ENCODE measurements around the gene FOXP1. TPM values are rescaled to one million over a fixed set of nuclear protein-coding genes. Genes with fewer than 3 reads are reported as not detected.

Gene FOXP1
- total RNA-seq, 4 donors from 2014 or later, result 54.2 to 152 (median 129) TPM

DNA sequence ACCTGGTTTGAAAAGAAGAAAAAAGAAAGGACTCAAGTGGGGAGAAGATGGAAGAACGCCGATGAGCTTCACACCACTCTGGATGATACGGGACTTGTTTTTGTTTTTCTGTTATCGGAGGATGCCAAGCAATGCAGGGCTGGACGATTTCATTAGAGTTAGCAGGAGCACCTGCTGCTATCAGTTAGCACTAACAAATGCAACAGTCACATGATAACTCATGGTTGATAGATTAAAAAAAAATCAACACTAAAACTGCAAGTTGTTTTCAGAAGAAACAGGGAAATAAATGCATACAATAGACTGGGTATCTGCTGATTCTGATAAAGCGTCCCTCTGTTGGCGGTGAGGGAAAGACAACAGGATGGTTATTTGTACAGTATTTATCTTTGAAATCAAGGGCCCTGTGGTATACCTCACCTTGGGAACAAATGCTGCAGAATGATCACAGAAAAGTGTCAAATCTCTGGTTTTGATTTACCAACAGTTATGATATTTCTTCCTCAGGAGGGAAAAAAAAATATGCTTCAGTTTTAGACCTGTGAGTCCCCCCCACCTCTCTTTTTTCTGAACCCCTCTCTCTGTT lies 575.1 kb downstream of the FOXP1 start:
- intact Hi-C loops (cut with DNase I; ENCODE audit: low total_unique reads), result no loop called here
- Histone ChIP-seq H3K36me3 (no peaks in the 10 kb centered on the region), H3K4me3 (no peak overlapping the region), H3K9me3 (no peaks in the 10 kb centered on the region), H3K27me3 (no peaks in the 10 kb centered on the region), H3K4me1 (no peaks in the 10 kb centered on the region), H3K27ac (peak overlapping the region in 1 of 2 donors; percentile 1)
- TF ChIP-seq, protein P1, sequence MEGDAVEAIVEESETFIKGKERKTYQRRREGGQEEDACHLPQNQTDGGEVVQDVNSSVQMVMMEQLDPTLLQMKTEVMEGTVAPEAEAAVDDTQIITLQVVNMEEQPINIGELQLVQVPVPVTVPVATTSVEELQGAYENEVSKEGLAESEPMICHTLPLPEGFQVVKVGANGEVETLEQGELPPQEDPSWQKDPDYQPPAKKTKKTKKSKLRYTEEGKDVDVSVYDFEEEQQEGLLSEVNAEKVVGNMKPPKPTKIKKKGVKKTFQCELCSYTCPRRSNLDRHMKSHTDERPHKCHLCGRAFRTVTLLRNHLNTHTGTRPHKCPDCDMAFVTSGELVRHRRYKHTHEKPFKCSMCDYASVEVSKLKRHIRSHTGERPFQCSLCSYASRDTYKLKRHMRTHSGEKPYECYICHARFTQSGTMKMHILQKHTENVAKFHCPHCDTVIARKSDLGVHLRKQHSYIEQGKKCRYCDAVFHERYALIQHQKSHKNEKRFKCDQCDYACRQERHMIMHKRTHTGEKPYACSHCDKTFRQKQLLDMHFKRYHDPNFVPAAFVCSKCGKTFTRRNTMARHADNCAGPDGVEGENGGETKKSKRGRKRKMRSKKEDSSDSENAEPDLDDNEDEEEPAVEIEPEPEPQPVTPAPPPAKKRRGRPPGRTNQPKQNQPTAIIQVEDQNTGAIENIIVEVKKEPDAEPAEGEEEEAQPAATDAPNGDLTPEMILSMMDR (IDR thresholded peaks at IDR 0.05), result no peak
- no peak for TF ChIP-seq POLR2A (IDR thresholded peaks at IDR 0.05)
- DNase-seq, result no peak

DNA sequence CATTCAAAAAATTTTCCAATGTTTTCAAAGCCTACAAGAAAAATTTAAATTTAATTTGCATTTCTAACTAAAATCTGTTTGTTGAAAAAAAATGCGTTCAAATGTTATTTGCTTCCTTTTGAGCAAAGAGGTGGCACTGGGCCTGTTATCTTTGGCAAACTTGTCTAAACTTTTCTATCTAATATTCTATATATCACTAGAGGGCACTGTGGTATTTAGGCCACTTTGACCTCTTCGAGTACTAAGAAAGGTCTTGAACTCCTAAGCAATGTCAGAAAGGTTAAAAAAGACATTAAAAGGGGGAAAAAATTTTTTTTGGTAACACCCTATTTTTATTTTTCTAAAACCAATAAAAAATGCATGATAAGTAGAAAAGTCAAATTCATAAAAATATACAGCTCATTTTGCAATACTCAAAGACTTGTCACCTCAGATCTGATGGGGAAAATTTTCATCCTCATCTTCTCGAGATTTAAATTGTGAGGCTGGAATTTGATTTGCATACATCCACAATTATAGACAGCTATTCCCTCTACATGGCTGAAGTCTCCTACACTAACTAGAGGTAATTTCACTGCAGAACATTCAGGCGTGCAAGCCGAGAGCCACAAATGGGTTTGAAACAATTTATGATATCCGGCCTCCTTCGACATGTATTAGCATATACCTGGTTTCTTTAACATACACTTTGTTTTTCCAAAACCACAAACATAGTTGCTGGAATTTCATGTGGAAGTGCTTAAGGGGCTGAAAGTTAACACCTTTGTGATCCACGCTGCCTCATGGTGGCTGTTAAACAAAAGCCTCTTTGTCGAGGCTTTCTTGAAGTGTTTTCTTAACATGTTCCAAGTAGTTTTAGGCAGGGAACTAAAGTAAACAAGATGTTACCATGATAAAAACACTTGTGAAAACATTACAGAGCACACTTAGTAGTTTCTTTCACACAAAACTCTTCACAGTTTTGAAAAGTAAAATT lies 576.4 kb downstream of the FOXP1 start:
- H3K27me3 ChIP-seq, result no peaks in the 10 kb centered on the region
- DNase-seq, result no peak
- H3K4me3 ChIP-seq, result no peak overlapping the region
- no peaks in the 10 kb centered on the region for H3K9me3 ChIP-seq
- H3K27ac ChIP-seq, result peak overlapping the region; percentile 9 to 20
- TF ChIP-seq, protein P1 (IDR thresholded peaks at IDR 0.05), result peak; percentile 31 to 50 (median 48)
- no peak for TF ChIP-seq POLR2A (IDR thresholded peaks at IDR 0.05)
- H3K36me3 ChIP-seq, result no peaks in the 10 kb centered on the region
- no peaks in the 10 kb centered on the region for H3K4me1 ChIP-seq
- intact Hi-C loops (cut with DNase I; ENCODE audit: low total_unique reads), result no loop called here

DNA sequence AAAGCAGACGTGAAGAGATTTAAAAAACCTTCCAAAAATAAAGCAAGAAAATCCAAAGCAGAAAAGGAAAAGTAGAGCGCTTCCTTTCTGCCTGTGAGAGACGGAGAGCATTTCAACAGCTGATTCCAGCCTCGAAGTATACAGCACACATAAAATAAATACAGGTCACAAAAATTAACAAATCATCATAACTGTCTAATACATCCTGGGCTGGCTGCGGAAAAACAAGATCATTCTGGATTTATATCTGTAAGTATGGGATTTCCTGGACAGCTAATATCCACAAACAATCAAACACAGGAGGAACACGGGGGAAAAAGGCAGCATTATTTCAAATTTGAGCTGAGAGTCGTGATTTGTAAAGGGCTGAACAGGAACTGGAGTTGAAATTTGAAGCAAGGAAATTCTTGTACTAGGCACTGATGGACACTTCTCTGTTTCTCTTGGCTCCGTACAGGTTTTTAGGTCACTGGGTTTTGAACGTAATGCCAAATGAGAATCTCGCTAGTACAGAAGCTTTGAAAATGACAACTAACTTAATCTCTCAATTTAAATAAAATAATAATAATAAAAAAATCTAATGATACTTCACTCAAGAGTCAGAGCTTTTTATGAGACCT lies 577.7 kb downstream of the FOXP1 start:
- H3K27me3 ChIP-seq, result no peaks in the 10 kb centered on the region
- peak overlapping the region in 1 of 2 donors; percentile 20 for H3K27ac ChIP-seq
- DNase-seq, result no peak
- no peak overlapping the region for H3K4me3 ChIP-seq
- H3K9me3 ChIP-seq, result no peaks in the 10 kb centered on the region
- TF ChIP-seq, protein P1 (IDR thresholded peaks at IDR 0.05), result no peak
- TF ChIP-seq POLR2A (IDR thresholded peaks at IDR 0.05), result no peak
- intact Hi-C loops (cut with DNase I; ENCODE audit: low total_unique reads), result no loop called here
- no peaks in the 10 kb centered on the region for H3K36me3 ChIP-seq
- H3K4me1 ChIP-seq, result no peaks in the 10 kb centered on the region

DNA sequence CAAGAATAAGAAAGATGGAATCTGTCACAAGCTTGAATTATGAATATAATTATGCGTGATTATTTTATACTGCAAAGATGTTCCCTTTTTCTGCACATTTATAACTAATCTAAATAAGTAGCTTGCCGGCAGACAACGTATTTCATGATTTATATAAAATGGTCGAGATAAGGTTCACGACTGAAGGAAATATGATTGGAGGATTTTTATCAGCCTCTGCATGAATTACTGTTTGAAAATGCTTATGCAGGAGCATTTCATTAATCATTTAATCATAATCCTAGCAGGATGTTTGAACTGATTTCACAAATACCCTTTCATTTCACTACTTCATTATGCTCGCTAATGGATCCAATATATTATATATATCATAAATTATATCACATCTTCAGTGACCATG lies 580.0 kb downstream of the FOXP1 start:
- intact Hi-C loops (cut with DNase I; ENCODE audit: low total_unique reads), result no loop called here
- Histone ChIP-seq H3K27me3 (no peaks in the 10 kb centered on the region), H3K27ac (no peak overlapping the region), H3K36me3 (no peaks in the 10 kb centered on the region), H3K9me3 (no peaks in the 10 kb centered on the region), H3K4me3 (no peak overlapping the region), H3K4me1 (no peaks in the 10 kb centered on the region)
- no peak for DNase-seq
- TF ChIP-seq, protein P1 (IDR thresholded peaks at IDR 0.05), result no peak
- no peak for TF ChIP-seq POLR2A (IDR thresholded peaks at IDR 0.05)

Data from uterus (tissue), 4 donors.